Fibroblast of villous mesenchyme (primary cell): ENCODE measurements around the gene GXYLT1. TPM values are rescaled to one million over a fixed set of nuclear protein-coding genes. Genes with fewer than 3 reads are reported as not detected.
A peak's percentile ranks its signal among the peaks of the same experiment; 100 is the strongest.

ENCODE experiments used
- DNase-seq: peaks from one replicate; pipeline ENCODE4 v3.0.0-alpha.2; 2010; ENCODE audit warnings: low read depth
- H3K4me3 ChIP-seq: 2 replicates; pipeline ENCODE4 v1.5.1; 2011; ENCODE audit warnings: low read depth, mild to moderate bottlenecking, low read length
- CTCF ChIP-seq: IDR thresholded peaks from 2 replicates; pipeline ENCODE4 v1.5.1; 2012; ENCODE audit warnings: low read depth, mild to moderate bottlenecking, low read length; ENCODE audit not compliant: insufficient read depth
- total RNA-seq: library from RNA; depleted of rRNA; stranded (reverse); fragments of >200 nt; gene quantifications from 2 replicates; pipeline ENCODE4 v1.2.3, GENCODE V29; 2012

Gene GXYLT1
- total RNA-seq, 1 donor = 22.0 TPM

GRCh38 chr12:42145552-42146215, 1.0 kb upstream of the GXYLT1 start:
- no peak for DNase-seq
- no peak for TF ChIP-seq CTCF
- peak overlapping the region; percentile 77 for H3K4me3 ChIP-seq

DNA sequence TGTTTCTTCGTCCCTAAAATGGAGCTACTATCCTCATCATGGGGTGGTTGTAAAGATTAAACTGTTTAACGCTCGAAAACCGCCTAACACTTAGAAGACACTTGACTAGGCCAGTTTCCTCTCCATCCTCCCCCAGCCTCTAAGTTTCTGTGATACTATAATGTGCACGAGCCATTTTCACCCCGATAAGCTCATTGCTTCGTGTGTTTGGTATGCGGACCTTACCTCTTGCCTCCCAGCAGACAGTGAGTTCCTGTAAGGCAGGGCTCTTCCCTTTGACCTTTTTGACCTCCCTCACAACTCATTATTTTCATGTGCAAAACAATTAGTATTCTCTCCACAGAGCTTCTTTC, 499 bp upstream of the GXYLT1 start:
- DNase-seq = peak; percentile 24

GRCh38 chr12:42144158-42144407, 591 bp downstream of the GXYLT1 start:
- no peak for TF ChIP-seq CTCF
- peak overlapping the region; percentile 77 for H3K4me3 ChIP-seq
- no peak for DNase-seq

More for the DNA sequence above, 499 bp upstream of the GXYLT1 start:
- TF ChIP-seq CTCF = no peak
- peak overlapping the region; percentile 77 for H3K4me3 ChIP-seq

DNA sequence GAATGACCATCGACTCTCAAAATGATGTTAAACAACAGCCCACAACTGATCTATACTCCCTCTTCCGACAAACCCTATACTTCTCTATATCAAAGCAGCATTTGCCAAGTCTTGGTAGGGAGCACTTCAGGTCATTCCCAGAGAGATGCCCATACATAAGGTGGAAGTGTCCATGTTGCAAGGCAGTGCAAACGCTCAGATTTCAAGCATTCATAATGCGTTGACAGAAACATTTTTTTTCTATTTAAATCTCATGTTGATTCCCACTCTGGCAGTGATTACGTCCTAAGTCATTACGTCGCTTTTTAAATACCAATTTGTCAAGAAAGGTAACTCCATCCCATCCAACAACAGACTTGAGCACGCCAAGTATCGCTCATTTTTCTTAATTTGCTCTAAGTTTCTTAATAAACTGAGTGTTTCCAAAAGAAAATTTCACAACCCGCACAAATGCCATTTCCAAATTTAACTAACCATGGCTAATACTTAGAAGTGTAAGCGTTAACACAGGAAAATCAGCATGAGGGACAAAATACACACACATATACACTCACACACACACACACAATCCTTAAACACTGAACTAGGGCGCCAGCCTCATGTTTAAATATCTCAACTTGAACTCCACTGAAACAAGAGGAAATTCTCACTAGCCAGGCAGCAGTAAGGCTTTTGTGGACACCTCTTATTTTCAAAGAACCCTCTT, 1.1 kb downstream of the GXYLT1 start:
- peak overlapping the region; percentile 77 for H3K4me3 ChIP-seq
- DNase-seq = no peak
- no peak for TF ChIP-seq CTCF

DNA sequence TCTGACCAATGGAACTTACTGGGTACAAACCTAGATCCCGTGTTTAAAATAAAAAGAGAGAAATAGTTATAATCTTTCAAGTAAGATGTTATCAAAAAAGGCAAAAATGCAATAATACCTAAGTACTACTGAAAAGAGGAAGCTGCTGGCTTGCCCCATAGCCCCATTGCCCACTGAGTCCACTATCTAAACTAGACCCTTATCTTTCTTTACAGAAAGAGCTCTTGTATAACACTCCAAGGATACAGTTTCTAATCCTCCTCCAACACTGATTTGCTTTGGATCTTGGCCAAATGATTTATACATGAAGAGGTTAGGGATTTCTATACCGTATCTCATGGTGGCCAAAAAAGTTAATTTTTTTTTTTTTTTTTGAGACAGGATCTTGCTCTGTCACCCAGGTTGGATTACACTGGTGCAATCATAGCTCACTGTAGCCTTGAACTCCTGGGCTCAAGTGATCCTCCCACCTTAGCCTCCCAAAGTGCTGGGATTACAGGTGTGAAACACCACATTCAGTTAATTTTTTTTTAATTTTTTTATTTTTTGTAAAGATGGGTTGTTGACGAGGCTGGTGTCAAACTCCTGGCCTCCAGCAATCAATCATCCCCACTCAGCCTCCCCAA, 2.6 kb downstream of the GXYLT1 start:
- no peak overlapping the region for H3K4me3 ChIP-seq
- TF ChIP-seq CTCF = no peak
- no peak for DNase-seq

GRCh38 chr12:42140901-42141300, 3.8 kb downstream of the GXYLT1 start:
- no peak for TF ChIP-seq CTCF
- no peak overlapping the region for H3K4me3 ChIP-seq
- DNase-seq = no peak
